HG03060 (cell line): ENCODE results near the gene THTPA.

Source experiments
- ATAC-seq: cut with Tn5 transposase; IDR thresholded peaks from one replicate; pipeline ENCODE4 v1.9.1; 2021; ENCODE audit warnings: low read depth, moderate number of reproducible peaks; ENCODE audit not compliant: unreplicated experiment

THTPA gene

DNA sequence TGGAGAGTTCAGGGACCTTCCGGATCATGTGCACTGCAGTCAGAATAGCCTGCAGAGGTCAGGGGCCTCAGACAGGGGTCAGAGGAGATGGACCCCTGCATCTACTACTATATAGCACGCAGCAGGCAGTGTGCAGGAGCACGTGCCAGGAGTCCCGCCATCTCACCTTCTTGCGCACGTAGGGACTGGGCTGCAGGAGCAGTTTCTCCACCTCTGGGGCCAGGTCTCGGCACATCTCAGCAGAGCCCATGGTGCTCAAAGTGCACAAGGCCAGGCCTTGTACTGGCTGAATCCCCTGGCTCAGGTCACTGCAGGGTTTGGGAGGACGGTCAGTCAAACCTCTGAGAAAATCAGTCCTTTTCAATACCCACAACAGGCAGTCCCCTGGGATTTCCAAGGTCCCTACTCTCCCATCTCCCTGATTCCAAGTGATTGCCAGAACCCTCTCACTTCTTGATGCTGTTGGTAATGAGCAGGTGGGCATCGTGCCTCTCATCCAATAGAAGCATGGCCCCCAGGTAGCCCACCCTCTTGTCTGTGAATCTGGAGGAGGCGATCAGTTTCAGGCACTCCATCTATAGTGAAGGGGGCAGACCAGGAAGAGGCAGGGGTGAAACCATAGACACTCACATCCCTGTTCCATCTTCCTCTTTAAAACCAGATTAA lies 10.2 kb downstream of the THTPA start:
- ATAC-seq, result no peak

DNA sequence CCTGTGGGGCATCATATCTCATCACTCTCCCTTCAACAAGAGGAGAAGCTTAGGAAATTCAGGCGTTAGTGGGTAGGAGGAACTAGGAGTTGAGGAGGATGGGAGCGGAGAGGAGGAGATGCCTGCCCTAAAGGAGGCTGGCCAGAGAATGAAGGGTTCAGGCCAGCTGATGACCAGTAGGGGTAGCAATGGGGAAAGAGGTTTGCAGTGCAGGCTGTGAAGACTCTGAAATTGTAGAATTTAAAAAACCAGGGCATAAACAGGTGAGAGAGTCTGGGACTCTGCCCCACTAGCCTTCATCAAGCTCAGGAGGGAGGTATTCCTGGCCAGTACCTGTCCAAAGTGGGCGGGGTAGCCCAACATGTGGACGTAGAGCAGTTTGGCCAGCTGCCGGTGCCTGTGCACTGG lies 10.7 kb downstream of the THTPA start:
- peak; percentile 16 for ATAC-seq

GRCh38 chr14:23567186-23568020 lies 11.3 kb downstream of the THTPA start, which contains the start of gene AP1G2:
AP1G2 (minus strand) TSS chr14:23567791; CDS start chr14:23567314, 477 bp downstream.
- ATAC-seq, result peak; percentile 39

GRCh38 chr14:23568021-23568599 lies 12.0 kb downstream of the THTPA start:
- ATAC-seq, result no peak

GRCh38 chr14:23568600-23569331 lies 12.7 kb downstream of the THTPA start:
- no peak for ATAC-seq

DNA sequence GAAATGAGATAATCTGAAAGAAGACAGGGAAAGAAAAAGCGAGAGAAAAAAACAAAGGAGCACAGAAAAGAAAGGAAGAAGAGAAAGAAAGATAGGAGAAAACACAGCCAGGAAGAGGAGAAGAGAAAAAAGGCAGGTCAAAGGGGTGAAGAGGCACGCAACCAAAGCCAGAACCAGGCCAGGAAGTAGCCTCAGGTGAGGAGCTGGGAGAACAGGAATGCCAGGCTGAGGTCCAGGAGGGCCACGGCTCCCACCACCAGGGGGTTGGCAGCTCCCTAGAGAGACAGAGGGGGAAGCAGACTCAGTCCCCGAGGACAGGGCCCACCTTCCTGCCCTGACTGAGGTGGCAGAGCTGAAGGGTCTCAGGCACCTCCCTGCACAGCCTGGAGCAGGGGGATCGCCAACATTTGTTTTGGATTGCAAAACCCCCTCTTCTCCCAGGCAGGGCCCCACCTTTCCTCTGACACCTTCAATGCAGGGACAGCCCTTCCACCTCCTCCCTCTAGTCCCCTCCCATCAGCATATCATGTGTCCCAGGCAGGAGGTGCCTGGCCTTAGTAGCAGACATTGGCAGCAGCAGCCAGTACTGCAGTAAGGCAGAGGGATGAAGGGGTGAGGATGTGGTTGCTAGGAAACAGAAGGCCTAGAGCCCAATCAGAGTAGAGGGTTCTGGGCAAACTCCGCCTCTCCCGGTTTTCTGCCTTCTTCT lies 13.5 kb downstream of the THTPA start:
- no peak for ATAC-seq

DNA sequence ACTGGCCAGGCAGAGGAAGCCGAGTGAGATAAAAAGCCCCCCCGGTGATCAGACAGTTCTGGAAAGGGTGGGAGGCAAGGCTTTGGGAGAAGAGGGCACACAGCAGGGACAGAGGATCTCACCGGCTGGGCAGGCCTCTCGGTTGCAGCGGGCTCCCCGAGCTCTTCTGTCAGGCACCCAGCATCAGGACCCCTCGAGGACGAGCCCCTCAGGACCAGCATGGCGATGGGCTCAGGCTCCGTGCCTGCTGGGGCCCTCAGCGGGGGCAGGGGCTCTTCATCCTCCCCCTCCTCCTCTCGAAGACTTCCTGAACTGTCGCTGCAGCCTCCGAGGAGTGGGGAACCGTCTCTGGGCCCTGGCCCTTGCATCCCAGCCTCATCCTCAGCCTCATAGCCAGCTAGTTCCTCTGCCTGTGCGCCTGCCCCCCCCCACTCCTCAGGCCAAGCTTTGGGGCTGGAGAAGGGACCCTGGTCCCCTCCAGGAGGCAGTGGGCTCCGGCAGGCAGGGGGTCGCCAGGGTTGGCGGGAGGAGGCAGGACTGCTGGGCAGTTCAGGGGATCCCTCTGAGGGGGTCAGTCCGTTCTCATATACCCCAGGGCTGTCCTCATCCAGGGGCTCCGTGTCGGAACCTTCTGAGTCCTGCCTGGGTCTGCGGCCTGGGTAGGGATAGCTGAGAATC lies 14.9 kb downstream of the THTPA start:
- ATAC-seq, result no peak

DNA sequence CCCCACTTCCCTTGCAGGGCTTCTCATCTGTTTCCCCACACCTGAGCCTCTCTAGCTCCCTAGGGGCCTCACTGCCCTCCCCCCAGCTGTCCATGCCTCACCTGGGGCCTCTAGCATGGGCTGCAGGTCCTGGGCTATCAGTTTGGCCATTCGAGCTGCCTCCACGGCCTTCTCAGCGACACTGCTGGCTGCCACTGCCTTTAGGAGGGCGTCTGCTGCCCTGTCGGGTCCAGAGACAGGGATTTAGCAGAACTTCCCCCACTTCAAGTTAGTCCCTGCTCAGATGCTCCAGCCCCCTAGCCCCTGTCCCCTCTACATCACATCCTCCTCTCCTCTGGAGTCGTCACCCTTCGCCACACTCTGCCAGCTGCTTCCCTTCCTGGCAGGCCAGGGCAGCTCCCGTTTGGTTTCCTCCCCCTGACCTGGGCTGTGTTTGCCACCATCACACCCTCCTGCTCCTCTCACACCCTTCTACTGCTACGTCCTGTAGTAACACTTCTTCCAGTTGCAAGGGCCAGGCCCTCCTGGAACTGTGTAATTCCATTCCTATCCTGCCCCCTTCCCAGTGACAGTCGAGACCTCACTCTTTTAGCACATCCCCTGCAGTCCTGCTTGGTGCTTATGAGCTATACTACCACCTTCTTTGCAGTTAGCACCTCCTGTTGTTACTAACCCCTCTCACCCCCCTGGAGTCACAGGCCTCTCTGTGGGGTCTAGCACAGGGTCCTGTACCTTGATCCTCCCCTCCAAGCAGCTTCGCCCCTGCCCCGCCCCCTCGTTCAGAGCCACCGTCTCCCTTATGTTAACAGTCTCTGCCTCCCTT lies 15.8 kb downstream of the THTPA start:
- no peak for ATAC-seq

- ATAC-seq, result no peak
Observed at GRCh38 chr14:23572524-23572828, 16.4 kb downstream of the THTPA start.

DNA sequence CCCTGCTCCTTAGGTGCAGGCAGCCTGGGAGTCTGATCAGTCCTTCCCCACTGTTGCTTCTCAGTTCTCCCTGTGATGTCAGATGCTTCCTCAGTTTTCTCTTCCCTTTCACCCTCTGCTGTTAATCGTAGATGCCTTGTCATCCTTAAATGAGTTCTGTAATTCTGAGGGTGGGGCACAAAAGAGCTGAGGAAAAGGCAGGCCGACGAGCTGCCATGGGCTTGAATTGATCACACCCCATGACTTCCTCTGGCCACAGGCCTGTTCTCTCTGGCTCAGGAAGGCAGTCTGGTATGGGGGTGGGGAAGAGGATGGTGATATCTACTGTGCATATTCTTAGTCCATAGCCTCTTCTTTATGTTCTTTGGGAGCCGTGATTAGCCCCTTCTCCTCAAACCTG lies 16.8 kb downstream of the THTPA start:
- no peak for ATAC-seq

DNA sequence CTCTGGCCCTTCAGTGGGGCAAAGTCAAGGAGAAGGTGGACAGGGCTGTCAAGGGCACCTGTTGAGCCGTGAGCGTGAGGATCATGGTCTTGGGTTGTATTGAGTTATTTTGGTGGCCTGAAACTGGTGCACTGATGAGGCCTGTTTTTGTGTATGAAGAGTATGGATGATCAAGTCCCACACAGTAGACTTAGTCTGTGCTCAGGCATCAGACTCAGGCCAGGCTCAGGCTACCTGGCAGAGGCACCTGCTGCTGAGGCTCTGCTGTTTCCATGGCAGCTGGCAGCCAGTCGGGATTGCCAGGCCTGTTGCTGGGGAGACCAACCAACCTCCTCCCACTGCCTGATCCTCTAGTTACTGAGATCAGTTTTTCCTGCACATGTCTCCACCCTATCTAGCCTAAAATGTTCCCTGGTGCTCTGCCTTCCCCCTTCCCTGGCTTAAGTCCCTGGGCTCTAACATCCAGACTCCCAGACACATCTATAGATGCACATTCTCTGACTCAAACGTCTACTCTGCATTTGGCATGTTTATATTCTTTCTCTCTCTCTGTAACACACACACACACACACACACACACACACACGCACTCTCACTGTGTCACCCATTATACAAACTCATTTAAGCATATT lies 17.4 kb downstream of the THTPA start:
- no peak for ATAC-seq

GRCh38 chr14:23577004-23577681 lies 21.1 kb downstream of the THTPA start:
- ATAC-seq, result no peak

- ATAC-seq, result no peak
Observed at GRCh38 chr14:23577710-23578392, 21.8 kb downstream of the THTPA start.

- no peak for ATAC-seq
Observed at GRCh38 chr14:23578560-23579310, 22.7 kb downstream of the THTPA start, which contains the start of gene JPH4. JPH4 (minus strand) TSS chr14:23578790; CDS start chr14:23577453, 1,337 bp downstream.

DNA sequence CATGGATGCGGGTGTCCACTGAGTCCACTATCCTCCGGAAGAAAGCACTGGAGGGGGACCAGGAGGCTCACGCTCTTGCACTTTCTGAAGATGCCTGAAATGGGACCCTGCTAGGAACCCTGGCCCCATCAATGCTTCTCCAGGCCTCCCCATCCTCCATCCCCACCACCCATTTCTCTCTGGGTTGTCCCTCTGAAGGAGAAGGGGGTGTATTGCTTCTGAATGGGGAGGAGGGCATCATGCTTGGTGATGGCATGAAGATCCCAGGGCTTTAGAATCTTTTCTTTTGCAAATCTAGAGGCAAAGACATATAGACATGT lies 23.2 kb downstream of the THTPA start:
- ATAC-seq, result no peak

- ATAC-seq, result no peak
Observed at GRCh38 chr14:23579739-23580138, 23.7 kb downstream of the THTPA start.
